ENCODE data around the gene SPTA1. TPM values are rescaled to one million over a fixed set of nuclear protein-coding genes. Genes with fewer than 3 reads are reported as not detected.

The SPTA1 gene
- total RNA-seq, 2 experiments from 2014 or later = not detected

DNA sequence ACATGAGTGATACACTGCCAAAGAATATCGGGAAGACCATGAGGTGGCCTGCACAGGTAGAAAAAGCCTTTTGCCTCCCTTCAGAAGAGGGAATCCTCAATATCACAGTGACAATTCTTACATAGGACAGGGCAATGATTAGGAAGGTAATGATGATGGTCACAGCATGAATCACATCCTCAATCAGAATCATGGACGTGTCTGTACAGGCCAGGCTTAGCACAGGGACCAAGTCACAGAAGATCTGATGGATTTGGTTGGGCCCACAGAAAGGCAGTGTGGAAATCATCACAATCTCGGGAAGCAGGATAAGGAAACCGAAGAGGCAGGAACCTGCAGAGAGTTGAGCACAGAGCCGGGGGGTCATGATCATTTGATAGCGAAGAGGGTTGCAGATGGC is 30.8 kb upstream of the SPTA1 start:
- Histone ChIP-seq H3K4me3 (ENCODE audit: low read length) (no peak overlapping the region), H3K27me3 (ENCODE audit: control insufficient read depth in 1 of 2, insufficient read depth in 2 of 2, low read length in 2 of 2) (peaks cover 3 to 16% of the 10 kb centered on the region in 2 experiments), H3K36me3 (ENCODE audit: insufficient read depth, low read length) (no peaks in the 10 kb centered on the region), H3K4me1 (ENCODE audit: insufficient read depth, low read length) (no peaks in the 10 kb centered on the region), H3K27ac (ENCODE audit: low read depth in 1 of 2, low read length in 2 of 2) (no peak overlapping the region), H3K9me3 (ENCODE audit: control insufficient read depth in 1 of 2, insufficient read depth in 1 of 2, low read length in 2 of 2) (no peaks in the 10 kb centered on the region)
- no peaks in the 10 kb centered on the region for H3K36me3 Mint-ChIP-seq (ENCODE audit: low read depth)
- intact Hi-C loops (cut with DNase I, micrococcal nuclease) = no loop called here
- H3K9me3 Mint-ChIP-seq = no peaks in the 10 kb centered on the region
- ChIA-PET CTCF (interaction anchor here (1.2 kb wide), 1 partner anchor 14 kb away, joined by 3 read pairs; no protein-coding TSS in a partner anchor), POLR2A (interaction anchor here (0.6 kb wide), 1 partner anchor 80 kb away, joined by 3 read pairs; no protein-coding TSS in a partner anchor)
- no peak overlapping the region for H3K4me3 Mint-ChIP-seq
- TF ChIP-seq, protein P1, sequence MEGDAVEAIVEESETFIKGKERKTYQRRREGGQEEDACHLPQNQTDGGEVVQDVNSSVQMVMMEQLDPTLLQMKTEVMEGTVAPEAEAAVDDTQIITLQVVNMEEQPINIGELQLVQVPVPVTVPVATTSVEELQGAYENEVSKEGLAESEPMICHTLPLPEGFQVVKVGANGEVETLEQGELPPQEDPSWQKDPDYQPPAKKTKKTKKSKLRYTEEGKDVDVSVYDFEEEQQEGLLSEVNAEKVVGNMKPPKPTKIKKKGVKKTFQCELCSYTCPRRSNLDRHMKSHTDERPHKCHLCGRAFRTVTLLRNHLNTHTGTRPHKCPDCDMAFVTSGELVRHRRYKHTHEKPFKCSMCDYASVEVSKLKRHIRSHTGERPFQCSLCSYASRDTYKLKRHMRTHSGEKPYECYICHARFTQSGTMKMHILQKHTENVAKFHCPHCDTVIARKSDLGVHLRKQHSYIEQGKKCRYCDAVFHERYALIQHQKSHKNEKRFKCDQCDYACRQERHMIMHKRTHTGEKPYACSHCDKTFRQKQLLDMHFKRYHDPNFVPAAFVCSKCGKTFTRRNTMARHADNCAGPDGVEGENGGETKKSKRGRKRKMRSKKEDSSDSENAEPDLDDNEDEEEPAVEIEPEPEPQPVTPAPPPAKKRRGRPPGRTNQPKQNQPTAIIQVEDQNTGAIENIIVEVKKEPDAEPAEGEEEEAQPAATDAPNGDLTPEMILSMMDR (IDR thresholded peaks at IDR 0.05) = no peak
- no peak for ATAC-seq (ENCODE audit: poor library complexity)
- no peaks in the 10 kb centered on the region for H3K4me1 Mint-ChIP-seq (ENCODE audit: low read depth)
- DNase-seq = no peak
- no peak overlapping the region for H3K27ac Mint-ChIP-seq
- H3K27me3 Mint-ChIP-seq = peaks cover 42% of the 10 kb centered on the region

DNA sequence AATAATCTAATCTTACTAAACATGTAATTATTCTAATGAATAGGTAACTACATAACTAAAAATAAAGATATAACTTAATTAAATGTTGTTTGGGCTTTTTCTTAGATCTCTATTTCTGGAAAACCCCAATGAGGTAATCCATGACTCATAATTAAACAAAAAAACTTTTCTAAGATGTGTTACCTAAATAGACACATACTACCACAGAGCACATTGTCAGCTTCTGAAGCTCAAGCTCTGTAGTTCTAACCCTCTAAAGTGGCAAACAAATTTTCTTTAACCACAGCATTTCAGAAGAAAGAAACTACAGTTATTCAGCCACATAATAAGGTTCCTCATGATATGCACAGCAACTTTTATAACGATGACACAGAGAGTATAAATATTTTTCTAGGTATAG is 29.8 kb upstream of the SPTA1 start:
- Histone ChIP-seq H3K27me3 (ENCODE audit: control insufficient read depth in 1 of 2, insufficient read depth in 2 of 2, low read length in 2 of 2) (peaks cover 3 to 19% of the 10 kb centered on the region in 2 experiments), H3K27ac (ENCODE audit: low read depth in 1 of 2, low read length in 2 of 2) (no peak overlapping the region), H3K4me1 (ENCODE audit: insufficient read depth, low read length) (no peaks in the 10 kb centered on the region), H3K4me3 (ENCODE audit: low read length) (no peak overlapping the region), H3K36me3 (ENCODE audit: insufficient read depth, low read length) (no peaks in the 10 kb centered on the region), H3K9me3 (ENCODE audit: control insufficient read depth in 1 of 2, insufficient read depth in 1 of 2, low read length in 2 of 2) (no peaks in the 10 kb centered on the region)
- no peaks in the 10 kb centered on the region for H3K9me3 Mint-ChIP-seq
- TF ChIP-seq, protein P1 (IDR thresholded peaks at IDR 0.05) = no peak
- no peaks in the 10 kb centered on the region for H3K36me3 Mint-ChIP-seq (ENCODE audit: low read depth)
- ATAC-seq (ENCODE audit: poor library complexity) (no peak), DNase-seq (peak in 1 of 14 experiments; percentile 5)
- H3K4me3 Mint-ChIP-seq = no peak overlapping the region
- peaks cover 44% of the 10 kb centered on the region for H3K27me3 Mint-ChIP-seq
- intact Hi-C loops (cut with DNase I, micrococcal nuclease) = no loop called here
- POLR2A ChIA-PET = no interaction called here
- CTCF ChIA-PET = no interaction called here
- H3K27ac Mint-ChIP-seq = no peak overlapping the region
- H3K4me1 Mint-ChIP-seq (ENCODE audit: low read depth) = no peaks in the 10 kb centered on the region

DNA sequence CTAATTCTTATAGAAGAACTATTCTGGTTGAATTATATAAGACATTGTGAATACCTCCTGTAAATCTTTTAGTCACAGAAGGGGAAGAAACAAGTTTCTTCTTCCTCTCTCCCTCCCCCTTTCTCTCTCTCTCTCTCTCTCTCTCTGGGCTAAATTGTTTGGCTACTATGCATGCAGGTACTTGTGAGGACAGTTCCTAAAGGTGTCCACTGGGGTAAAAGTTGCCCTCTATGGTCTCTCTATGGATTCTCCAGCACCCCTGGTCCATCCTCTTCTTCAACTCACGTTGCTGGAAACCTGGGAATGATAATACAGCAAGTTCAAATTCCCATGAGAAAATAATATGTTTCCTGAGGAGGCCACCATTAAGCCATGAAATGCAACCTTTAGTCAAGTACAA is 28.2 kb upstream of the SPTA1 start:
- no peaks in the 10 kb centered on the region for H3K4me1 ChIP-seq (ENCODE audit: insufficient read depth, low read length)
- H3K9me3 ChIP-seq (ENCODE audit: control insufficient read depth in 1 of 2, insufficient read depth in 1 of 2, low read length in 2 of 2) = no peaks in the 10 kb centered on the region
- DNase-seq (no peak), ATAC-seq (ENCODE audit: poor library complexity) (no peak)
- H3K27me3 ChIP-seq (ENCODE audit: control insufficient read depth in 1 of 2, insufficient read depth in 2 of 2, low read length in 2 of 2) = peaks cover 3 to 19% of the 10 kb centered on the region in 2 experiments
- ChIA-PET CTCF (no interaction called here), POLR2A (no interaction called here)
- no peaks in the 10 kb centered on the region for H3K36me3 Mint-ChIP-seq (ENCODE audit: low read depth)
- H3K4me3 ChIP-seq (ENCODE audit: low read length) = no peak overlapping the region
- no peak overlapping the region for H3K27ac ChIP-seq (ENCODE audit: low read depth in 1 of 2, low read length in 2 of 2)
- peaks cover 45% of the 10 kb centered on the region for H3K27me3 Mint-ChIP-seq
- H3K27ac Mint-ChIP-seq = no peak overlapping the region
- H3K4me3 Mint-ChIP-seq = no peak overlapping the region
- H3K36me3 ChIP-seq (ENCODE audit: insufficient read depth, low read length) = no peaks in the 10 kb centered on the region
- intact Hi-C loops (cut with DNase I, micrococcal nuclease) = no loop called here
- TF ChIP-seq, protein P1 (IDR thresholded peaks at IDR 0.05) = no peak
- H3K4me1 Mint-ChIP-seq (ENCODE audit: low read depth) = no peaks in the 10 kb centered on the region
- H3K9me3 Mint-ChIP-seq = no peaks in the 10 kb centered on the region
